ENCODE data around the gene GALNTL6. TPM values are rescaled to one million over a fixed set of nuclear protein-coding genes. Genes with fewer than 3 reads are reported as not detected.

GALNTL6 gene
- total and polyA plus RNA-seq, 2 donors (not counting 3 experiments of a cell fraction or from before 2014, with no cell fraction given): not detected

GRCh38 chr4:173013232-173013930, 1200.2 kb downstream of the GALNTL6 start:
- no peak overlapping the region for H2AFZ ChIP-seq (ENCODE audit: low read depth, low read length)
- H3K36me3 ChIP-seq (ENCODE audit: control insufficient read depth in 2 of 2, extremely low read depth in 1 of 2, insufficient read depth in 2 of 2, low read length in 2 of 2): no peaks in the 10 kb centered on the region
- no peaks in the 10 kb centered on the region for H3K9me1 ChIP-seq (replicated peaks; ENCODE audit: control insufficient read depth, extremely low read depth, insufficient read depth, low read length)
- ChIA-PET POLR2A (interaction anchor here (1.0 to 1.2 kb wide), 2 partner anchors 240 to 244 kb away, joined by 3 to 5 read pairs; no protein-coding TSS in a partner anchor), CTCF (interaction anchor here (0.6 to 4.9 kb wide), 89 partner anchors 9 to 1198 kb away, joined by 3 to 403 read pairs (median 5); partner anchors contain the start of genes GALNT7, HMGB2 and SAP30)
- H4K20me1 ChIP-seq (replicated peaks; ENCODE audit: control insufficient read depth, extremely low read depth, insufficient read depth, low read length): no peaks in the 10 kb centered on the region
- dilution Hi-C loops (cut with MboI; ENCODE audit: extremely low pct_ligation_motif_present, low sequenced_read_pairs): no loop called here
- peak overlapping the region; percentile 52 for H3K27ac ChIP-seq (ENCODE audit: insufficient read depth, low read depth, low read length)
- BruUV-seq (replicated peaks): no TSS peak
- intact Hi-C loops (cut with micrococcal nuclease): loop anchor here (1.0 to 5.0 kb wide), 7 partner anchors 155 to 481 kb away; partner anchors contain the start of genes GALNT7 and SAP30
- no peaks in the 10 kb centered on the region for H3K27me3 ChIP-seq (ENCODE audit: control insufficient read depth in 2 of 2, insufficient read depth in 2 of 2, low read length in 2 of 2)
- TF ChIP-seq CTCF (IDR thresholded peaks at IDR 0.05; ENCODE audit: extremely low read depth in 1 of 2, insufficient read depth in 1 of 2, low read depth in 1 of 2, low read length in 2 of 2): peak; percentile 25 to 45
- no peak for TF ChIP-seq JUN (IDR thresholded peaks at IDR 0.05; ENCODE audit: borderline replicate concordance, insufficient read depth, insufficient read length, low read depth)
- TF ChIP-seq MYC (IDR thresholded peaks at IDR 0.05; ENCODE audit: low read depth, low read length): no peak
- no peak for TF ChIP-seq POLR2AphosphoS5 (IDR thresholded peaks at IDR 0.05; ENCODE audit: insufficient read depth, low read depth, low read length)
- no peak for TF ChIP-seq MAX (IDR thresholded peaks at IDR 0.05; ENCODE audit: insufficient read depth, insufficient read length)
- H3K9ac ChIP-seq (replicated peaks; ENCODE audit: extremely low read depth, insufficient read depth, low read length): peak overlapping the region; percentile 17
- DNase-seq (ENCODE audit: low read depth, low spot score): peak; percentile 68
- no peak for FAIRE-seq
- H3K4me2 ChIP-seq (ENCODE audit: insufficient read depth, low read length): peak overlapping the region; percentile 70
- no peaks in the 10 kb centered on the region for H3K9me3 ChIP-seq (replicated peaks; ENCODE audit: control insufficient read depth, insufficient read depth, low read length)
- no peaks in the 10 kb centered on the region for H3K79me2 ChIP-seq (ENCODE audit: control insufficient read depth, insufficient read depth, low read length)
- no peak overlapping the region for H3K4me3 ChIP-seq (replicated peaks in 1 of 3; ENCODE audit: insufficient read depth in 1 of 3, low read depth in 1 of 3, low read length in 3 of 3)
- peaks cover 12% of the 10 kb centered on the region for H3K4me1 ChIP-seq (ENCODE audit: control insufficient read depth, extremely low read depth, insufficient read depth, low read length)

Measured in endothelial cell of umbilical vein (primary cell).